ENCODE measurements around the gene NDUFA7. TPM values are rescaled to one million over a fixed set of nuclear protein-coding genes. Genes with fewer than 3 reads are reported as not detected.

Gene NDUFA7
- total and polyA plus RNA-seq, 2 of the 13 experiments (the other 11 are each of a cell fraction or from before 2014, with no cell fraction given), result 64.5 to 71.5 TPM

GRCh38 chr19:8337728-8338127, 16.6 kb upstream of the NDUFA7 start (continued):
- TF ChIP-seq CSRNP2 (CRISPR knock-in tag; conservative IDR thresholded peaks at IDR 0.05; ENCODE audit: low read depth), result no peak
- no peak for TF ChIP-seq ATRX (CRISPR knock-in tag; IDR thresholded peaks at IDR 0.05; ENCODE audit: borderline replicate concordance)
- TF ChIP-seq HINFP (CRISPR knock-in tag; IDR thresholded peaks at IDR 0.05; ENCODE audit: low read depth), result no peak
- TF ChIP-seq CC2D1A (CRISPR knock-in tag; IDR thresholded peaks at IDR 0.05), result no peak
- no peak for TF ChIP-seq SOX6 (IDR thresholded peaks at IDR 0.05)
- TF ChIP-seq SOX6 (CRISPR knock-in tag; IDR thresholded peaks at IDR 0.05), result no peak
- TF ChIP-seq ZBTB33 (CRISPR knock-in tag; IDR thresholded peaks at IDR 0.05), result no peak
- TF ChIP-seq PAX8 (CRISPR knock-in tag; IDR thresholded peaks at IDR 0.05; ENCODE audit: borderline replicate concordance), result no peak
- TF ChIP-seq ZNF17 (CRISPR knock-in tag; IDR thresholded peaks at IDR 0.05), result no peak
- no peak for TF ChIP-seq ZHX2 (IDR thresholded peaks at IDR 0.05; ENCODE audit: low read depth)
- no peak for TF ChIP-seq ZHX2 (CRISPR knock-in tag; IDR thresholded peaks at IDR 0.05; ENCODE audit: borderline replicate concordance)
- no peak for TF ChIP-seq ZNF317 (CRISPR knock-in tag; IDR thresholded peaks at IDR 0.05)
- TF ChIP-seq ZNF644 (CRISPR knock-in tag; IDR thresholded peaks at IDR 0.05; ENCODE audit: low read depth), result no peak
- no peak for TF ChIP-seq ZKSCAN1 (IDR thresholded peaks at IDR 0.05; ENCODE audit: low read length)
- TF ChIP-seq ZNF577 (CRISPR knock-in tag; IDR thresholded peaks at IDR 0.05; ENCODE audit: borderline replicate concordance, low read depth), result no peak
- no peak for TF ChIP-seq NCOA1 (CRISPR knock-in tag; IDR thresholded peaks at IDR 0.05)
- TF ChIP-seq ESRRA (CRISPR knock-in tag; IDR thresholded peaks at IDR 0.05; ENCODE audit: low read depth), result no peak
- no peak for TF ChIP-seq DMTF1 (CRISPR knock-in tag; IDR thresholded peaks at IDR 0.05)

Data from HepG2 (cell line).